Smooth muscle cell (in vitro differentiated cells): ENCODE measurements around the gene MICU1. TPM values are rescaled to one million over a fixed set of nuclear protein-coding genes. Genes with fewer than 3 reads are reported as not detected.
"Not testable (repeated sequence)": the region's sequence is repeated elsewhere in the genome, so short reads cannot be mapped to it uniquely, and the experiment has no call there.

Source experiments
- DNase-seq: peaks from one replicate; lab custom pipeline; 2025; ENCODE audit not compliant: unreplicated experiment; lab: John Stamatoyannopoulos, UW
- H2AFZ ChIP-seq: fragments of 200-600 bp; sonication (generic); 2 replicates; pipeline ENCODE4 v1.6.0; 2016; ENCODE audit warnings: antibody characterized with exemption, low read depth, mild to moderate bottlenecking
- H3F3A ChIP-seq: fragments of 200-600 bp; sonication (generic); 2 replicates; pipeline ENCODE4 v1.6.0; 2017; ENCODE audit warnings: antibody characterized with exemption, low read depth
- H3K27ac ChIP-seq: fragments of 200-600 bp; sonication (generic); 2 replicates; pipeline ENCODE4 v1.5.1; 2016; ENCODE audit warnings: low read depth, mild to moderate bottlenecking
- H3K27me3 ChIP-seq: fragments of 200-600 bp; sonication (generic); 2 replicates; pipeline ENCODE4 v1.6.1; 2016; ENCODE audit warnings: low read depth, mild to moderate bottlenecking
- H3K36me3 ChIP-seq: fragments of 200-600 bp; sonication (generic); 2 replicates; pipeline ENCODE4 v1.5.1; 2016; ENCODE audit warnings: low read depth
- H3K4me1 ChIP-seq: fragments of 200-600 bp; sonication (generic); 2 replicates; pipeline ENCODE4 v1.5.1; 2016; ENCODE audit warnings: low read depth
- H3K4me2 ChIP-seq: fragments of 200-600 bp; sonication (generic); 2 replicates; pipeline ENCODE4 v1.6.0; 2016; ENCODE audit warnings: mild to moderate bottlenecking
- H3K4me3 ChIP-seq: fragments of 200-600 bp; sonication (generic); 2 replicates; pipeline ENCODE4 v1.5.1; 2016; ENCODE audit warnings: mild to moderate bottlenecking
- H3K79me2 ChIP-seq: fragments of 200-600 bp; sonication (generic); 2 replicates; pipeline ENCODE4 v1.6.0; 2016; ENCODE audit warnings: low read depth, mild to moderate bottlenecking
- H3K9ac ChIP-seq: fragments of 200-600 bp; sonication (generic); 2 replicates; pipeline ENCODE4 v1.6.0; 2016; ENCODE audit warnings: low read depth
- H3K9me3 ChIP-seq: fragments of 200-600 bp; sonication (generic); replicated peaks from 2 replicates; pipeline ENCODE4 v1.5.1; 2016; ENCODE audit warnings: low read depth
- H4K20me1 ChIP-seq: fragments of 200-600 bp; sonication (generic); 2 replicates; pipeline ENCODE4 v1.6.0; 2016; ENCODE audit warnings: low read depth
- CTCF ChIP-seq: fragments of 200-600 bp; sonication (generic); IDR thresholded peaks from 2 replicates; pipeline ENCODE4 v1.5.1; 2017; ENCODE audit warnings: borderline replicate concordance, mild to moderate bottlenecking, antibody characterized with exemption; ENCODE audit not compliant: insufficient read depth, poor library complexity, severe bottlenecking
- WGBS: methylation state at CpG from one replicate; pipeline ENCODE4 v1.1.7; 2016; ENCODE audit warnings: low lambda C conversion rate; 5-methylcytosine and 5-hydroxymethylcytosine counted together
- polyA plus RNA-seq: library from polyadenylated mRNA; unstranded; fragments of >200 nt; fragmentation: Nextera tagmentation; extraction: Ambion mirVana; gene quantifications from 2 replicates; pipeline ENCODE4 v1.2.1, GENCODE V29; 2016
- total RNA-seq: library from RNA; depleted of rRNA; stranded (reverse); fragments of >200 nt; gene quantifications from 2 replicates; pipeline ENCODE4 v1.2.3, GENCODE V29; 2014

MICU1 gene
- total and polyA plus RNA-seq, 2 experiments from 2014 or later = 35.0 to 35.1 TPM

GRCh38 chr10:72480861-72481260 is 145.0 kb downstream of the MICU1 start:
- Histone ChIP-seq H3K27ac (no peak overlapping the region), H3K9me3 (no peaks in the 10 kb centered on the region), H3K9ac (no peak overlapping the region), H4K20me1 (no peaks in the 10 kb centered on the region), H2AFZ (no peak overlapping the region), H3K79me2 (no peaks in the 10 kb centered on the region), H3F3A (no peaks in the 10 kb centered on the region), H3K36me3 (no peaks in the 10 kb centered on the region), H3K4me1 (no peaks in the 10 kb centered on the region), H3K4me3 (no peak overlapping the region), H3K4me2 (no peak overlapping the region), H3K27me3 (no peaks in the 10 kb centered on the region)
- no peak for DNase-seq
- 98% methylated on average over 2 of the region's 2 CpGs for WGBS
- TF ChIP-seq CTCF = no peak

DNA sequence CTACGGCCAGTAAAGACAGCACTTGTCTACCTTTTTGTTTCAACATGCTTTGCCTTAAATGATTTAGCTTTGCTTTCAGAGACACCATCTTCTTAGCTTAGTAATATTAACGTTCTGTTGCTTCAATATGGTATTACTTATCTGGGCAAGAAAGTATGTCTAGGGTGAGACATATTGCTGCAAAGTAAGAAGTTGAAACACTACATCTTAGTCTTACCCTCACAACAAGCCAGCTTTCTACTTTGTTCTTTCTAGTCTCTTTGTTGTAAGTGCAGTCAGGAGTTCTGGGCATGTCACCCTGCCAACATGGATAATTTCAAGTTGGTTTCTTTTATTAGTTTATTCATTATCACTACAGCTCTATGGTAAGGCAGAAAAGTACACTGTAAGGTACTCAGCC is 148.4 kb downstream of the MICU1 start:
- DNase-seq = no peak
- Histone ChIP-seq H3K9ac (no peak overlapping the region), H3K9me3 (no peaks in the 10 kb centered on the region), H3K27me3 (no peaks in the 10 kb centered on the region), H3K4me1 (no peaks in the 10 kb centered on the region), H3K27ac (no peak overlapping the region), H4K20me1 (no peaks in the 10 kb centered on the region), H3K36me3 (peaks cover 10% of the 10 kb centered on the region), H3K4me2 (no peak overlapping the region), H3K79me2 (no peaks in the 10 kb centered on the region), H3F3A (no peaks in the 10 kb centered on the region), H2AFZ (no peak overlapping the region), H3K4me3 (no peak overlapping the region)
- WGBS = 94% methylated on average over 2 of the region's 2 CpGs
- TF ChIP-seq CTCF = no peak

GRCh38 chr10:72472306-72472705 is 153.6 kb downstream of the MICU1 start:
- Histone ChIP-seq H3K9ac (no peak overlapping the region), H3K9me3 (no peaks in the 10 kb centered on the region), H3K4me3 (no peak overlapping the region), H3K79me2 (no peaks in the 10 kb centered on the region), H2AFZ (no peak overlapping the region), H3K36me3 (peaks cover 14% of the 10 kb centered on the region), H3K27me3 (no peaks in the 10 kb centered on the region), H3K27ac (no peak overlapping the region), H3K4me1 (no peaks in the 10 kb centered on the region), H3F3A (no peaks in the 10 kb centered on the region), H3K4me2 (no peak overlapping the region), H4K20me1 (no peaks in the 10 kb centered on the region)
- no peak for DNase-seq
- no peak for TF ChIP-seq CTCF
- 80% methylated on average over 1 of the region's 1 CpG for WGBS

- Histone ChIP-seq H3F3A (no peaks in the 10 kb centered on the region), H3K36me3 (peaks cover 14% of the 10 kb centered on the region), H3K27ac (no peak overlapping the region), H3K9me3 (no peaks in the 10 kb centered on the region), H2AFZ (no peak overlapping the region), H4K20me1 (no peaks in the 10 kb centered on the region), H3K4me1 (no peaks in the 10 kb centered on the region), H3K4me3 (no peak overlapping the region), H3K9ac (no peak overlapping the region), H3K4me2 (no peak overlapping the region), H3K79me2 (no peaks in the 10 kb centered on the region), H3K27me3 (no peaks in the 10 kb centered on the region)
- TF ChIP-seq CTCF = no peak
- no peak for DNase-seq
- WGBS = 96% methylated on average over 1 of the region's 1 CpG
Observed at GRCh38 chr10:72470666-72471065, 155.2 kb downstream of the MICU1 start.

- not testable (repeated sequence) for H3K9me3 ChIP-seq, H4K20me1 ChIP-seq, H3K9ac ChIP-seq, H3K27me3 ChIP-seq, H3K4me1 ChIP-seq, H3K27ac ChIP-seq, H3F3A ChIP-seq, H3K79me2 ChIP-seq, H3K4me3 ChIP-seq, DNase-seq, H2AFZ ChIP-seq, H3K36me3 ChIP-seq, H3K4me2 ChIP-seq
- WGBS = over 99% methylated on average over 7 of the region's 7 CpGs
Observed at GRCh38 chr10:72467064-72467463, 158.8 kb downstream of the MICU1 start.
